WTC11 (cell line): ENCODE data around the gene COMTD1. TPM values are rescaled to one million over a fixed set of nuclear protein-coding genes. Genes with fewer than 3 reads are reported as not detected.

Experiments used
- ATAC-seq: fragments of 200-7000 bp; cut with Tn5 transposase; 2 replicates; pipeline ENCODE4 v1.10.0; 2021; ENCODE audit warnings: mild to moderate bottlenecking, moderate library complexity
- CTCF ChIA-PET: fragments of 300-600 bp; sonication (Branson Sonifier 250); formaldehyde crosslinking; loops from one replicate; lab custom pipeline; 2021; ENCODE audit warnings: antibody characterized with exemption; lab: Charles Lee
- POLR2A ChIA-PET: fragments of 350-600 bp; sonication (Branson Sonifier 250); formaldehyde crosslinking; loops from one replicate; lab custom pipeline; 2021; ENCODE audit warnings: antibody characterized with exemption; lab: Charles Lee
- DNase-seq: peaks from one replicate; pipeline ENCODE4 v3.0.0; 2021; ENCODE audit warnings: low spot score
- H3K27ac Mint-ChIP-seq: 2 replicates; pipeline ENCODE4 v1.8.0; 2021; ENCODE audit warnings: mixed read lengths
- H3K27me3 Mint-ChIP-seq: 2 replicates; pipeline ENCODE4 v1.8.0; 2021; ENCODE audit warnings: low read depth, mild to moderate bottlenecking, moderate library complexity, mixed read lengths
- H3K36me3 Mint-ChIP-seq: 2 replicates; pipeline ENCODE4 v1.8.0; 2021; ENCODE audit warnings: mixed read lengths
- H3K4me1 Mint-ChIP-seq: 2 replicates; pipeline ENCODE4 v1.8.0; 2022; ENCODE audit warnings: mixed read lengths
- H3K4me3 Mint-ChIP-seq: 2 replicates; pipeline ENCODE4 v1.8.0; 2021; ENCODE audit warnings: mild to moderate bottlenecking, moderate library complexity, mixed read lengths
- H3K9me3 Mint-ChIP-seq: 2 replicates; pipeline ENCODE4 v1.8.0; 2021; ENCODE audit warnings: mixed read lengths
- FOXP1 ChIP-seq: sonication (generic); formaldehyde crosslinking; IDR thresholded peaks from 2 replicates; pipeline ENCODE4 v1.8.0; 2022; ENCODE audit warnings: missing genetic modification reagents, mild to moderate bottlenecking, moderate library complexity, borderline replicate concordance
- IRF2 ChIP-seq: sonication (generic); formaldehyde crosslinking; IDR thresholded peaks from 2 replicates; pipeline ENCODE4 v1.8.0; 2022; ENCODE audit warnings: low read depth, missing genetic modification reagents, borderline replicate concordance
- JUN ChIP-seq: sonication (generic); formaldehyde crosslinking; IDR thresholded peaks from 2 replicates; pipeline ENCODE4 v1.8.0; 2023; ENCODE audit warnings: mild to moderate bottlenecking, missing genetic modification reagents
- NR3C1 ChIP-seq: sonication (generic); formaldehyde crosslinking; conservative IDR thresholded peaks from 2 replicates; pipeline ENCODE4 v1.8.1; 2023; ENCODE audit warnings: low read depth, mild to moderate bottlenecking, missing genetic modification reagents
- PREB ChIP-seq: sonication (generic); formaldehyde crosslinking; IDR thresholded peaks from 2 replicates; pipeline ENCODE4 v1.8.1; 2022; ENCODE audit warnings: mild to moderate bottlenecking, missing genetic modification reagents, moderate library complexity, borderline replicate concordance
- RORB ChIP-seq: fragments of 250-450 bp; sonication (Bioruptor Pico); IDR thresholded peaks from 2 replicates; pipeline ENCODE4 v1.9.0; 2021; ENCODE audit warnings: mild to moderate bottlenecking
- TCF7 ChIP-seq: sonication (generic); formaldehyde crosslinking; IDR thresholded peaks from 2 replicates; pipeline ENCODE4 v1.8.0; 2022; ENCODE audit warnings: mild to moderate bottlenecking, low read depth, missing genetic modification reagents, moderate library complexity
- ZNF219 ChIP-seq: sonication (generic); formaldehyde crosslinking; IDR thresholded peaks from 2 replicates; pipeline ENCODE4 v1.8.0; 2023; ENCODE audit warnings: missing genetic modification reagents, mild to moderate bottlenecking, borderline replicate concordance
- ZNF232 ChIP-seq: sonication (generic); formaldehyde crosslinking; IDR thresholded peaks from 2 replicates; pipeline ENCODE4 v1.8.0; 2022; ENCODE audit warnings: mild to moderate bottlenecking, missing genetic modification reagents
- total RNA-seq: library from RNA; stranded (reverse); gene quantifications from 3 replicates; pipeline ENCODE4 v1.2.3, GENCODE V29; 2021
- TF ChIP-seq, protein P1 (sequence below): sonication (generic); formaldehyde crosslinking; IDR thresholded peaks from 2 replicates; pipeline ENCODE4 v1.8.0; 2023; ENCODE audit warnings: mild to moderate bottlenecking, missing genetic modification reagents
- TF ChIP-seq, protein P2 (sequence below): sonication (generic); formaldehyde crosslinking; IDR thresholded peaks from 2 replicates; pipeline ENCODE4 v1.8.0; 2022; ENCODE audit warnings: mild to moderate bottlenecking, missing genetic modification reagents
- TF ChIP-seq, protein P3 (sequence below): sonication (generic); formaldehyde crosslinking; IDR thresholded peaks from 2 replicates; pipeline ENCODE4 v1.8.0; 2022; ENCODE audit warnings: mild to moderate bottlenecking, missing genetic modification reagents
- TF ChIP-seq, protein P4 (sequence below): sonication (generic); formaldehyde crosslinking; IDR thresholded peaks from 2 replicates; pipeline ENCODE4 v1.8.1; 2023; ENCODE audit warnings: mild to moderate bottlenecking, missing genetic modification reagents, borderline replicate concordance
- TF ChIP-seq, protein P5 (sequence below): fragments of 250-450 bp; sonication (Bioruptor Pico); IDR thresholded peaks from 2 replicates; pipeline ENCODE4 v1.9.0; 2021; ENCODE audit warnings: mild to moderate bottlenecking, borderline replicate concordance

COMTD1 gene
- total RNA-seq, 1 experiment from 2014 or later: 47.8 TPM

GRCh38 chr10:75197906-75198305 lies 37.9 kb downstream of the COMTD1 start:
- ChIA-PET POLR2A (interaction anchor here (1.0 kb wide), 1 partner anchor 10 kb away, joined by 3 read pairs; no protein-coding TSS in a partner anchor), CTCF (interaction anchor here (0.6 to 5.0 kb wide), 2 partner anchors 11 to 38 kb away, joined by 3 to 38 read pairs; partner anchors contain the start of gene COMTD1)
- Mint-ChIP-seq H3K36me3 (no peaks in the 10 kb centered on the region), H3K4me3 (no peak overlapping the region), H3K27ac (no peak overlapping the region), H3K9me3 (no peaks in the 10 kb centered on the region), H3K4me1 (no peaks in the 10 kb centered on the region), H3K27me3 (no peaks in the 10 kb centered on the region)
- TF ChIP-seq, protein P1, sequence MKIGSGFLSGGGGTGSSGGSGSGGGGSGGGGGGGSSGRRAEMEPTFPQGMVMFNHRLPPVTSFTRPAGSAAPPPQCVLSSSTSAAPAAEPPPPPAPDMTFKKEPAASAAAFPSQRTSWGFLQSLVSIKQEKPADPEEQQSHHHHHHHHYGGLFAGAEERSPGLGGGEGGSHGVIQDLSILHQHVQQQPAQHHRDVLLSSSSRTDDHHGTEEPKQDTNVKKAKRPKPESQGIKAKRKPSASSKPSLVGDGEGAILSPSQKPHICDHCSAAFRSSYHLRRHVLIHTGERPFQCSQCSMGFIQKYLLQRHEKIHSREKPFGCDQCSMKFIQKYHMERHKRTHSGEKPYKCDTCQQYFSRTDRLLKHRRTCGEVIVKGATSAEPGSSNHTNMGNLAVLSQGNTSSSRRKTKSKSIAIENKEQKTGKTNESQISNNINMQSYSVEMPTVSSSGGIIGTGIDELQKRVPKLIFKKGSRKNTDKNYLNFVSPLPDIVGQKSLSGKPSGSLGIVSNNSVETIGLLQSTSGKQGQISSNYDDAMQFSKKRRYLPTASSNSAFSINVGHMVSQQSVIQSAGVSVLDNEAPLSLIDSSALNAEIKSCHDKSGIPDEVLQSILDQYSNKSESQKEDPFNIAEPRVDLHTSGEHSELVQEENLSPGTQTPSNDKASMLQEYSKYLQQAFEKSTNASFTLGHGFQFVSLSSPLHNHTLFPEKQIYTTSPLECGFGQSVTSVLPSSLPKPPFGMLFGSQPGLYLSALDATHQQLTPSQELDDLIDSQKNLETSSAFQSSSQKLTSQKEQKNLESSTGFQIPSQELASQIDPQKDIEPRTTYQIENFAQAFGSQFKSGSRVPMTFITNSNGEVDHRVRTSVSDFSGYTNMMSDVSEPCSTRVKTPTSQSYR (CRISPR knock-in tag): no peak
- DNase-seq (no peak), ATAC-seq (no peak)

GRCh38 chr10:75197066-75197465 lies 38.7 kb downstream of the COMTD1 start:
- DNase-seq (no peak), ATAC-seq (no peak)
- Mint-ChIP-seq H3K27me3 (no peaks in the 10 kb centered on the region), H3K9me3 (no peaks in the 10 kb centered on the region), H3K4me3 (no peak overlapping the region), H3K4me1 (peaks cover 2% of the 10 kb centered on the region; the same call in 1 of the 2 replicates), H3K27ac (no peak overlapping the region), H3K36me3 (no peaks in the 10 kb centered on the region)
- CTCF ChIA-PET: interaction anchor here (0.6 to 5.0 kb wide), 3 partner anchors 10 to 76 kb away, joined by 3 to 38 read pairs (median 4); no protein-coding TSS in a partner anchor
- POLR2A ChIA-PET: interaction anchor here (1.0 kb wide), 1 partner anchor 9 kb away, joined by 3 read pairs; no protein-coding TSS in a partner anchor
- TF ChIP-seq, protein P1 (CRISPR knock-in tag): no peak
- TF ChIP-seq, protein P2, sequence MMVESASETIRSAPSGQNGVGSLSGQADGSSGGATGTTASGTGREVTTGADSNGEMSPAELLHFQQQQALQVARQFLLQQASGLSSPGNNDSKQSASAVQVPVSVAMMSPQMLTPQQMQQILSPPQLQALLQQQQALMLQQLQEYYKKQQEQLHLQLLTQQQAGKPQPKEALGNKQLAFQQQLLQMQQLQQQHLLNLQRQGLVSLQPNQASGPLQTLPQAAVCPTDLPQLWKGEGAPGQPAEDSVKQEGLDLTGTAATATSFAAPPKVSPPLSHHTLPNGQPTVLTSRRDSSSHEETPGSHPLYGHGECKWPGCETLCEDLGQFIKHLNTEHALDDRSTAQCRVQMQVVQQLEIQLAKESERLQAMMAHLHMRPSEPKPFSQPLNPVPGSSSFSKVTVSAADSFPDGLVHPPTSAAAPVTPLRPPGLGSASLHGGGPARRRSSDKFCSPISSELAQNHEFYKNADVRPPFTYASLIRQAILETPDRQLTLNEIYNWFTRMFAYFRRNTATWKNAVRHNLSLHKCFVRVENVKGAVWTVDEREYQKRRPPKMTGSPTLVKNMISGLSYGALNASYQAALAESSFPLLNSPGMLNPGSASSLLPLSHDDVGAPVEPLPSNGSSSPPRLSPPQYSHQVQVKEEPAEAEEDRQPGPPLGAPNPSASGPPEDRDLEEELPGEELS: no peak
- TF ChIP-seq TCF7 (no peak), ZNF219 (CRISPR knock-in tag) (no peak), ZNF232 (CRISPR knock-in tag) (no peak), NR3C1 (no peak), RORB (no peak), IRF2 (CRISPR knock-in tag) (no peak), PREB (CRISPR knock-in tag) (no peak), FOXP1 (CRISPR knock-in tag) (no peak), JUN (CRISPR knock-in tag) (no peak)
- TF ChIP-seq, protein P3, sequence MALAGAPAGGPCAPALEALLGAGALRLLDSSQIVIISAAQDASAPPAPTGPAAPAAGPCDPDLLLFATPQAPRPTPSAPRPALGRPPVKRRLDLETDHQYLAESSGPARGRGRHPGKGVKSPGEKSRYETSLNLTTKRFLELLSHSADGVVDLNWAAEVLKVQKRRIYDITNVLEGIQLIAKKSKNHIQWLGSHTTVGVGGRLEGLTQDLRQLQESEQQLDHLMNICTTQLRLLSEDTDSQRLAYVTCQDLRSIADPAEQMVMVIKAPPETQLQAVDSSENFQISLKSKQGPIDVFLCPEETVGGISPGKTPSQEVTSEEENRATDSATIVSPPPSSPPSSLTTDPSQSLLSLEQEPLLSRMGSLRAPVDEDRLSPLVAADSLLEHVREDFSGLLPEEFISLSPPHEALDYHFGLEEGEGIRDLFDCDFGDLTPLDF (CRISPR knock-in tag): no peak
- TF ChIP-seq, protein P4, sequence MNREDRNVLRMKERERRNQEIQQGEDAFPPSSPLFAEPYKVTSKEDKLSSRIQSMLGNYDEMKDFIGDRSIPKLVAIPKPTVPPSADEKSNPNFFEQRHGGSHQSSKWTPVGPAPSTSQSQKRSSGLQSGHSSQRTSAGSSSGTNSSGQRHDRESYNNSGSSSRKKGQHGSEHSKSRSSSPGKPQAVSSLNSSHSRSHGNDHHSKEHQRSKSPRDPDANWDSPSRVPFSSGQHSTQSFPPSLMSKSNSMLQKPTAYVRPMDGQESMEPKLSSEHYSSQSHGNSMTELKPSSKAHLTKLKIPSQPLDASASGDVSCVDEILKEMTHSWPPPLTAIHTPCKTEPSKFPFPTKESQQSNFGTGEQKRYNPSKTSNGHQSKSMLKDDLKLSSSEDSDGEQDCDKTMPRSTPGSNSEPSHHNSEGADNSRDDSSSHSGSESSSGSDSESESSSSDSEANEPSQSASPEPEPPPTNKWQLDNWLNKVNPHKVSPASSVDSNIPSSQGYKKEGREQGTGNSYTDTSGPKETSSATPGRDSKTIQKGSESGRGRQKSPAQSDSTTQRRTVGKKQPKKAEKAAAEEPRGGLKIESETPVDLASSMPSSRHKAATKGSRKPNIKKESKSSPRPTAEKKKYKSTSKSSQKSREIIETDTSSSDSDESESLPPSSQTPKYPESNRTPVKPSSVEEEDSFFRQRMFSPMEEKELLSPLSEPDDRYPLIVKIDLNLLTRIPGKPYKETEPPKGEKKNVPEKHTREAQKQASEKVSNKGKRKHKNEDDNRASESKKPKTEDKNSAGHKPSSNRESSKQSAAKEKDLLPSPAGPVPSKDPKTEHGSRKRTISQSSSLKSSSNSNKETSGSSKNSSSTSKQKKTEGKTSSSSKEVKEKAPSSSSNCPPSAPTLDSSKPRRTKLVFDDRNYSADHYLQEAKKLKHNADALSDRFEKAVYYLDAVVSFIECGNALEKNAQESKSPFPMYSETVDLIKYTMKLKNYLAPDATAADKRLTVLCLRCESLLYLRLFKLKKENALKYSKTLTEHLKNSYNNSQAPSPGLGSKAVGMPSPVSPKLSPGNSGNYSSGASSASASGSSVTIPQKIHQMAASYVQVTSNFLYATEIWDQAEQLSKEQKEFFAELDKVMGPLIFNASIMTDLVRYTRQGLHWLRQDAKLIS (CRISPR knock-in tag): no peak
- TF ChIP-seq, protein P5, sequence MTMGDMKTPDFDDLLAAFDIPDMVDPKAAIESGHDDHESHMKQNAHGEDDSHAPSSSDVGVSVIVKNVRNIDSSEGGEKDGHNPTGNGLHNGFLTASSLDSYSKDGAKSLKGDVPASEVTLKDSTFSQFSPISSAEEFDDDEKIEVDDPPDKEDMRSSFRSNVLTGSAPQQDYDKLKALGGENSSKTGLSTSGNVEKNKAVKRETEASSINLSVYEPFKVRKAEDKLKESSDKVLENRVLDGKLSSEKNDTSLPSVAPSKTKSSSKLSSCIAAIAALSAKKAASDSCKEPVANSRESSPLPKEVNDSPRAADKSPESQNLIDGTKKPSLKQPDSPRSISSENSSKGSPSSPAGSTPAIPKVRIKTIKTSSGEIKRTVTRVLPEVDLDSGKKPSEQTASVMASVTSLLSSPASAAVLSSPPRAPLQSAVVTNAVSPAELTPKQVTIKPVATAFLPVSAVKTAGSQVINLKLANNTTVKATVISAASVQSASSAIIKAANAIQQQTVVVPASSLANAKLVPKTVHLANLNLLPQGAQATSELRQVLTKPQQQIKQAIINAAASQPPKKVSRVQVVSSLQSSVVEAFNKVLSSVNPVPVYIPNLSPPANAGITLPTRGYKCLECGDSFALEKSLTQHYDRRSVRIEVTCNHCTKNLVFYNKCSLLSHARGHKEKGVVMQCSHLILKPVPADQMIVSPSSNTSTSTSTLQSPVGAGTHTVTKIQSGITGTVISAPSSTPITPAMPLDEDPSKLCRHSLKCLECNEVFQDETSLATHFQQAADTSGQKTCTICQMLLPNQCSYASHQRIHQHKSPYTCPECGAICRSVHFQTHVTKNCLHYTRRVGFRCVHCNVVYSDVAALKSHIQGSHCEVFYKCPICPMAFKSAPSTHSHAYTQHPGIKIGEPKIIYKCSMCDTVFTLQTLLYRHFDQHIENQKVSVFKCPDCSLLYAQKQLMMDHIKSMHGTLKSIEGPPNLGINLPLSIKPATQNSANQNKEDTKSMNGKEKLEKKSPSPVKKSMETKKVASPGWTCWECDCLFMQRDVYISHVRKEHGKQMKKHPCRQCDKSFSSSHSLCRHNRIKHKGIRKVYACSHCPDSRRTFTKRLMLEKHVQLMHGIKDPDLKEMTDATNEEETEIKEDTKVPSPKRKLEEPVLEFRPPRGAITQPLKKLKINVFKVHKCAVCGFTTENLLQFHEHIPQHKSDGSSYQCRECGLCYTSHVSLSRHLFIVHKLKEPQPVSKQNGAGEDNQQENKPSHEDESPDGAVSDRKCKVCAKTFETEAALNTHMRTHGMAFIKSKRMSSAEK: no peak
